AG10803 (cell line): ENCODE measurements around the gene NEIL3.

Experiments
- DNase-seq: peaks from one replicate; pipeline ENCODE4 v3.0.0; 2010; ENCODE audit warnings: low read depth
- H3K4me3 ChIP-seq: 2 replicates; pipeline ENCODE4 v1.5.1; 2011; ENCODE audit warnings: mild to moderate bottlenecking, low read length, control low read depth
- CTCF ChIP-seq: conservative IDR thresholded peaks from 2 replicates; pipeline ENCODE4 v1.5.1; 2011; ENCODE audit warnings: mild to moderate bottlenecking, low read length, control low read depth, inconsistent platforms

The NEIL3 gene

DNA sequence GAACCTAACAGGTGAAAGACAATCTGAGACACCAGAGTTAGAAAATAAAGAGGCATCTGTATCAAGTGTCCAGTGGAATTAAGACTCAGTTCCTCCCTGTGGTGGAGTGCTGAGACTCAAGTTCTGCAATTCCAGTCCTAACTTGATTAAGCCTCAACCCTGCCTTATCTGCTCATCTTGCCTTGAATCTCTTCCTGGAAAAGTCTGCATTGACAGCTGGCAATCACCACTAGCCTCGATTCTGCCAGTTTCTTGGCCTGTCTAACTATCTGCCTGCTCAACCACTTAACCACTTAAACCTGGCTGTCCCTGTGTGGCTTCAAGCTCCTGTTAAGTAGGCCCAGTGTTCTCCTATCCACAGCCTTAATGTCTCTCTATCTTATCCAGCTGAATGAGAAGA, 22.4 kb upstream of the NEIL3 start:
- no peak overlapping the region for H3K4me3 ChIP-seq
- DNase-seq, result no peak
- no peak for TF ChIP-seq CTCF

GRCh38 chr4:177288335-177288734, 21.3 kb upstream of the NEIL3 start:
- DNase-seq, result no peak
- no peak for TF ChIP-seq CTCF

DNA sequence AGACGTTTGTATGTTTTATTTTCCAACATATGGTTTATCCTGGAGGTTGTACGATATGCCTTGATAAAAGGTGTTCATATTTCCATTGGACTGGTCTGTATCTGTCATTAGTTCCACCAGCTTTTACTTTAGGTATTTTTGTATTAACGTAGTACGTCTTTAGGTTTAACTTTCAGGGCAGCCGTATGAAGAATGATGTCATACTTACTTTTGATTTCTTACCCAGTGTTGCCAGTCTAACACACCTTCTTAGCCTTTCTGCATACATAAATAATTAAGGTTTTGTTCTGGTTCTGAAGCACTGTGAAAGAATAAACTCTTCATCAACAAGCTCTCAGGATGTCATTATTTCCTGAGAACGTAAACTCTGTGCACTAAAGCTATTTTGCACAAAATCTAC, 18.9 kb upstream of the NEIL3 start:
- TF ChIP-seq CTCF, result no peak
- no peak overlapping the region for H3K4me3 ChIP-seq
- DNase-seq, result no peak

More at GRCh38 chr4:177288335-177288734, 21.3 kb upstream of the NEIL3 start:
- H3K4me3 ChIP-seq, result no peak overlapping the region

GRCh38 chr4:177292171-177292570, 17.5 kb upstream of the NEIL3 start:
- DNase-seq, result no peak
- H3K4me3 ChIP-seq, result no peak overlapping the region
- no peak for TF ChIP-seq CTCF

- no peak for TF ChIP-seq CTCF
- no peak overlapping the region for H3K4me3 ChIP-seq
- DNase-seq, result peak; percentile 19
Observed at GRCh38 chr4:177293208-177294033, 16.3 kb upstream of the NEIL3 start.

- TF ChIP-seq CTCF, result no peak
- DNase-seq, result no peak
- H3K4me3 ChIP-seq, result no peak overlapping the region
Observed at GRCh38 chr4:177297785-177298391, 11.8 kb upstream of the NEIL3 start.

DNA sequence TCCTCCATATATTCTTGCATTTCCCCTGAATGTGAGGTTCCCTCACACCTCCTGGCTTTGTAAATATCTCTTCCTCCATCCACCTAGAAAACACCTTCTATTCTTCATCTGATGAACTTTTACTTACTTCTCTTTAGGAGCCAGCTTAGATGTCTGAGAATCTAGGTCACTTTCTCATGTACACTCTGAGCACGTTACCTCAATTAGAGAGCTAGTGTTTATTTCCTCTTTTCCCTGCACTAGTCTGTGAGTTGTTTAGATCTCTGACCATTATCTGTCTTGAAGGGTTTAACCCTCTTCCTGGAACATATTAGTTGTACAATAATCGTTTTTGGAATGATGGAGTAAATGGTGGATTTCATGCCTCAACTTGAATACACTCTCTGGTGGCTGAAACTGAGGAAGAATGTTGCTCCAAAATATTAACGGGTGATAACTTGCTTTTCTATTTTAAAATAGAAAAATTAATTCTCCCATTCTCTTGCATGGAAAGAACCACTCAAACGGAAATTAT, 8.5 kb upstream of the NEIL3 start:
- no peak for TF ChIP-seq CTCF
- no peak overlapping the region for H3K4me3 ChIP-seq
- DNase-seq, result no peak
